ENCODE data around the gene MAGEF1.

GRCh38 chr3:184755315-184755731 lies 43.5 kb upstream of the MAGEF1 start:
- TF ChIP-seq CTCF (IDR thresholded peaks at IDR 0.05; ENCODE audit: insufficient read depth, low read depth, low read length) (no peak), EZH2 (IDR thresholded peaks at IDR 0.05; ENCODE audit: insufficient read depth, low read length) (no peak)

All from astrocyte (in vitro differentiated cells and primary cell).